Ovary (tissue), 9 donors: Measurements from ENCODE around the gene TENT5A. TPM values are rescaled to one million over a fixed set of nuclear protein-coding genes. Genes with fewer than 3 reads are reported as not detected.

ENCODE experiments used
- DNase-seq, 5 donors: peaks; one replicate each; pipeline ENCODE4 v3.0.0-alpha.2; 2019 to 2020
- H3K27ac ChIP-seq, 2 donors: fragments of 200-600 bp; one replicate each; pipeline versions ENCODE4 v1.5.1 to v1.8.0; 2019 to 2022
- H3K27me3 ChIP-seq: fragments of 200-600 bp; one replicate; pipeline ENCODE4 v1.8.0; 2022
- H3K36me3 ChIP-seq: fragments of 200-600 bp; sonication (generic); one replicate; pipeline ENCODE4 v1.5.1; 2019
- H3K4me1 ChIP-seq: one replicate; pipeline ENCODE4 v1.8.1; 2013; ENCODE audit warnings: mild to moderate bottlenecking, moderate library complexity; ENCODE audit not compliant: insufficient read depth
- H3K4me3 ChIP-seq: fragments of 200-600 bp; sonication (generic); one replicate; pipeline ENCODE4 v1.5.1; 2017
- H3K9me3 ChIP-seq, 2 donors: fragments of 200-600 bp in 1 of 2; sonication (generic) in 1 of 2; one replicate each; pipeline versions ENCODE4 v1.5.1 to v1.8.1; 2013 to 2019; ENCODE audit warnings: mild to moderate bottlenecking in 1 of 2, moderate library complexity in 1 of 2
- EP300 ChIP-seq: sonication (generic); formaldehyde crosslinking; IDR thresholded peaks from one replicate; pipeline ENCODE4 v1.6.1; 2017; ENCODE audit warnings: antibody characterized with exemption
- POLR2A ChIP-seq: fragments of 450-650 bp; IDR thresholded peaks from one replicate; pipeline ENCODE4 v1.6.1; 2017; ENCODE audit warnings: antibody characterized with exemption, mild to moderate bottlenecking, moderate library complexity
- WGBS, 3 donors: extraction: QIAGEN DNeasy Blood & Tissue Kit in 1 of 3; methylation state at CpG; one replicate each; pipeline versions ENCODE4 v1.1.5 to v1.1.7; 2013 to 2017; 5-methylcytosine and 5-hydroxymethylcytosine counted together
- intact Hi-C, 4 donors: fragments of 100-400 bp; cut with DNase I; formaldehyde crosslinking; loops; one replicate each; pipeline versions ENCODE4 v1.11.0 to v1.15.1; 2022 to 2023
- polyA plus RNA-seq, 2 donors: library from polyadenylated mRNA; stranded (reverse); fragments of 200-250 nt in 1 of 2; fragments of 350-450 nt in 1 of 2; fragmentation: Illumina TruSeq in 1 of 2; extraction: RNeasy Lipid Tissue Mini Kit (QIAGEN cat#74804) in 1 of 2; gene quantifications; one replicate each; pipeline ENCODE4 v1.2.3, GENCODE V29; 2013 to 2014
- total RNA-seq, 7 donors: library from RNA; depleted of rRNA in 2 of 7; stranded (reverse); fragments of >200 nt in 2 of 7; fragmentation: NEBNext Ultra II Directional in 3 of 7; extraction: Animal tissue kit (Norgen Biotek cat#: 25700) in 3 of 7; gene quantifications; one replicate each; pipeline versions ENCODE4 v1.1.0 to v1.2.4, GENCODE V29; 2016 to 2023
- TF ChIP-seq, protein P1 (sequence below), 3 donors: fragments of 450-650 bp in 2 of 3; fragments of 200-600 bp in 1 of 3; IDR thresholded peaks; one replicate each; pipeline versions ENCODE4 v1.5.1 to v1.8.0; 2016 to 2022; ENCODE audit warnings: antibody characterized with exemption in 3 of 3, mild to moderate bottlenecking in 1 of 3
- donor health status: DM: no; HTN: no; CAD: no; lungs with moderate emphysema.
- donor health status: DM: no; HTN: no; CAD: no.
- donor health status: Bipolar disorder and iron deficiency.
- donor health status: DM: yes; HTN: yes; CAD: no.
- donor health status: DM: no; HTN: no; CAD: no.
- donor health status: DM: yes; HTN: yes; CAD: no.

The TENT5A gene
- total and polyA plus RNA-seq, 9 donors = 14.6 to 47.1 (median 29.4) TPM

DNA sequence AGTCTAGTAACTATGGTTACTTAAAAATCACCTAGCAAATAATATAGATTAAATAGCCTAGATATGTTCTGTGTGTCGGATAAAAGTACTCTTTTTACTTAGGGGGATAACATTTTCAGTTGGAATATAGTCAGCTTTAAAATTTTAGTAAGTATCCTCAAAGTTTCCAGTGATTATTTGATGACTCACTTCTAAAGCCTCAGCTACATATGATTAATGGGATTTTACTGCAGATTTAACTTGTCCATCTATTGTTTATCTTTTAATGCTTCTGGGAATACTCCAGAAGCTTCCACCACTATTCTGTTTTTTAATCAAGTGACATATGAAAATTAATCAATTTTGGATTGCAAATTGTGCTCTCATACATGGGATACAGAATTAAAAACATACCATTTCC lies 8.7 kb upstream of the TENT5A start:
- no peaks in the 10 kb centered on the region for H3K9me3 ChIP-seq
- WGBS, 3 donors = 66 to 87% (median 84%) methylated on average over 1 of the region's 1 CpG
- H3K27ac ChIP-seq = no peak overlapping the region
- intact Hi-C loops = loop anchor here in 1 of 4 donors (10.0 kb wide), 1 partner anchor 124 kb away; no protein-coding TSS in a partner anchor
- peaks cover under 1% of the 10 kb centered on the region for H3K4me1 ChIP-seq
- H3K36me3 ChIP-seq = no peaks in the 10 kb centered on the region
- no peaks in the 10 kb centered on the region for H3K27me3 ChIP-seq
- DNase-seq = no peak
- TF ChIP-seq EP300 (no peak), POLR2A (no peak)
- TF ChIP-seq, protein P1, sequence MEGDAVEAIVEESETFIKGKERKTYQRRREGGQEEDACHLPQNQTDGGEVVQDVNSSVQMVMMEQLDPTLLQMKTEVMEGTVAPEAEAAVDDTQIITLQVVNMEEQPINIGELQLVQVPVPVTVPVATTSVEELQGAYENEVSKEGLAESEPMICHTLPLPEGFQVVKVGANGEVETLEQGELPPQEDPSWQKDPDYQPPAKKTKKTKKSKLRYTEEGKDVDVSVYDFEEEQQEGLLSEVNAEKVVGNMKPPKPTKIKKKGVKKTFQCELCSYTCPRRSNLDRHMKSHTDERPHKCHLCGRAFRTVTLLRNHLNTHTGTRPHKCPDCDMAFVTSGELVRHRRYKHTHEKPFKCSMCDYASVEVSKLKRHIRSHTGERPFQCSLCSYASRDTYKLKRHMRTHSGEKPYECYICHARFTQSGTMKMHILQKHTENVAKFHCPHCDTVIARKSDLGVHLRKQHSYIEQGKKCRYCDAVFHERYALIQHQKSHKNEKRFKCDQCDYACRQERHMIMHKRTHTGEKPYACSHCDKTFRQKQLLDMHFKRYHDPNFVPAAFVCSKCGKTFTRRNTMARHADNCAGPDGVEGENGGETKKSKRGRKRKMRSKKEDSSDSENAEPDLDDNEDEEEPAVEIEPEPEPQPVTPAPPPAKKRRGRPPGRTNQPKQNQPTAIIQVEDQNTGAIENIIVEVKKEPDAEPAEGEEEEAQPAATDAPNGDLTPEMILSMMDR (IDR thresholded peaks at IDR 0.05) = no peak
- H3K4me3 ChIP-seq = no peak overlapping the region

DNA sequence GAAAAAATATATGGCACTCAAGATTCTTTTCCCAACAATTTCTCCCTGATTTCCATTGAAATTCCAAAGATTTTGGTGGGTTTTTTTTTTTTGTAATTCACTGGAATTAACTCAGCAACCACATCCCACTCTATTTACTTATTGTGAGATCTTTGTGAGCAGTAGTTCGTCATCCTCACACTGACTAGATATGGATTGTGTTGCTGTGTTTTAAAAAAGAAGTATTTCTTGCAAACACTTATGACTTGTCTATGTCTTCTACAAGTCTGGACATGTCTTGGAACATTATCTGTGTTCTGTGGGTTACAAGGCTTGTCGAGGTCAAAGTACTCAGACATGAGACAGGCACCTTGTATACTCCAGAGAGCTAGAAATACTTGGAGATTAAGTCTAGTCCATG lies 7.3 kb upstream of the TENT5A start:
- DNase-seq = no peak
- Histone ChIP-seq H3K27me3 (no peaks in the 10 kb centered on the region), H3K9me3 (no peaks in the 10 kb centered on the region), H3K27ac (no peak overlapping the region), H3K4me3 (no peak overlapping the region), H3K36me3 (no peaks in the 10 kb centered on the region), H3K4me1 (no peaks in the 10 kb centered on the region)
- TF ChIP-seq POLR2A (no peak), EP300 (no peak)
- TF ChIP-seq, protein P1 (IDR thresholded peaks at IDR 0.05) = no peak
- WGBS, 3 donors = 82 to 92% (median 91%) methylated on average over 2 of the region's 2 CpGs
- intact Hi-C loops = loop anchor here in 1 of 4 donors (10.0 kb wide), 1 partner anchor 125 kb away; no protein-coding TSS in a partner anchor

DNA sequence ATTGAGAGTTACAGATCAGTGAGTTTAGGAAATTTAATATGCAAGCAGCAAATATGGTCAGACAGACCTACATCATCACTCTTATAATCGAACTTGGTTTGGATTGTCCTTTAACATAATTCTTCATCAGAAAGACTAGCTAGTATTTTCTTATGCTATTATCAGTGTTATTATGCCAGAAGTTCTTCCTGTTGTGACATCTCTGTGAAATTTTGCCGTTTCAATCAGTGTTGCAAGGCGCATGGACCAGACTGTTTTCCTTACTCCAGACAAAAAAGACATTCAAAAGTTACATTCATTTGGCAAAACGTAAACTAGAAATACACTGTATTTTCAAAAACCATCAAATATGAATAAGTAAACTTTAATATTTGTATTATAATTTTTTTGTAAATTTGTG lies 5.7 kb upstream of the TENT5A start:
- H3K4me1 ChIP-seq = no peaks in the 10 kb centered on the region
- no peaks in the 10 kb centered on the region for H3K36me3 ChIP-seq
- intact Hi-C loops = no loop called here
- H3K9me3 ChIP-seq = no peaks in the 10 kb centered on the region
- WGBS, 3 donors = 55 to 74% (median 65%) methylated on average over 4 of the region's 4 CpGs
- TF ChIP-seq POLR2A = no peak
- TF ChIP-seq, protein P1 (IDR thresholded peaks at IDR 0.05) = no peak
- no peak for TF ChIP-seq EP300
- DNase-seq = no peak
- no peaks in the 10 kb centered on the region for H3K27me3 ChIP-seq
- no peak overlapping the region for H3K27ac ChIP-seq
- no peak overlapping the region for H3K4me3 ChIP-seq

DNA sequence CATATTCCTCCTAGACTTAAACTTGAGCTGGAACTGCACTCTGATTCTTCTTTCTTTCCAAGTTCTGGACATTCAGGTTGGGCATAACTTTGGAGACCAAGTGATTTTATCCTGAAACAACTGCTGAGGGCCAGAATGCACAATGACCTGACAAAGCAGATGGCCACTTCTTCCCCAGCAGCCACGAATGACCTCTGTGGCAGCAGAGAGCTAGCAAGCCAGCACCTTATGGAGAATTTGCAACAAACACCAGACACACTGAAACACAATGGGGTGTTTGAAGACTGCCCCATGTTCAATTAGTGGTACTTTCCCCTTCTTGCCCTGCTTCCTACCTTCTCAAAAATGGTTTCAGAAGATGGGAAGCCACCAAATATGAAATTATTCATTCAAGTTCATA lies 4.2 kb upstream of the TENT5A start:
- H3K4me3 ChIP-seq = no peak overlapping the region
- H3K4me1 ChIP-seq = no peaks in the 10 kb centered on the region
- 68 to 85% (median 81%) methylated on average over 1 of the region's 1 CpG for WGBS, 3 donors
- intact Hi-C loops = no loop called here
- no peaks in the 10 kb centered on the region for H3K27me3 ChIP-seq
- H3K36me3 ChIP-seq = no peaks in the 10 kb centered on the region
- DNase-seq = no peak
- H3K27ac ChIP-seq = no peak overlapping the region
- no peaks in the 10 kb centered on the region for H3K9me3 ChIP-seq
- TF ChIP-seq, protein P1 (IDR thresholded peaks at IDR 0.05) = no peak
- TF ChIP-seq POLR2A (no peak), EP300 (no peak)
